Hepatocyte (in vitro differentiated cells): Measurements from ENCODE around the gene TET1. TPM values are rescaled to one million over a fixed set of nuclear protein-coding genes. Genes with fewer than 3 reads are reported as not detected.
"Not testable (repeated sequence)": the region's sequence is repeated elsewhere in the genome, so short reads cannot be mapped to it uniquely, and the experiment has no call there.

ENCODE experiments used
- DNase-seq: peaks from one replicate; pipeline ENCODE4 v3.0.0-alpha.2; 2016; ENCODE audit warnings: low spot score
- H2AFZ ChIP-seq: fragments of 200-600 bp; sonication (generic); 2 replicates; pipeline ENCODE4 v1.6.0; 2016; ENCODE audit warnings: antibody characterized with exemption, mild to moderate bottlenecking
- H3K27ac ChIP-seq: fragments of 200-600 bp; sonication (generic); 2 replicates; pipeline ENCODE4 v1.5.1; 2016; ENCODE audit warnings: mild to moderate bottlenecking
- H3K27me3 ChIP-seq: fragments of 200-600 bp; sonication (generic); 2 replicates; pipeline ENCODE4 v1.6.1; 2016
- H3K36me3 ChIP-seq: fragments of 200-600 bp; sonication (generic); replicated peaks from 2 replicates; pipeline ENCODE4 v1.5.1; 2016; ENCODE audit warnings: low read depth; ENCODE audit not compliant: insufficient read depth
- H3K4me1 ChIP-seq: fragments of 200-600 bp; sonication (generic); 2 replicates; pipeline ENCODE4 v1.5.1; 2016; ENCODE audit warnings: mild to moderate bottlenecking, moderate library complexity; ENCODE audit not compliant: insufficient read depth
- H3K4me2 ChIP-seq: fragments of 200-600 bp; sonication (generic); 2 replicates; pipeline ENCODE4 v1.6.0; 2016
- H3K4me3 ChIP-seq: fragments of 200-600 bp; sonication (generic); 2 replicates; pipeline ENCODE4 v1.5.1; 2016; ENCODE audit warnings: mild to moderate bottlenecking
- H3K79me2 ChIP-seq: fragments of 200-600 bp; sonication (generic); 2 replicates; pipeline ENCODE4 v1.6.0; 2017; ENCODE audit warnings: mild to moderate bottlenecking
- H3K9me2 ChIP-seq: fragments of 200-600 bp; sonication (generic); replicated peaks from 2 replicates; pipeline ENCODE4 v1.6.0; 2017; ENCODE audit warnings: mild to moderate bottlenecking; ENCODE audit not compliant: insufficient read depth
- H3K9me3 ChIP-seq: fragments of 200-600 bp; sonication (generic); 2 replicates; pipeline ENCODE4 v1.5.1; 2016; ENCODE audit warnings: low read depth, mild to moderate bottlenecking
- H4K20me1 ChIP-seq: fragments of 200-600 bp; sonication (generic); 2 replicates; pipeline ENCODE4 v1.6.0; 2016; ENCODE audit warnings: mild to moderate bottlenecking; ENCODE audit not compliant: insufficient read depth, poor library complexity, severe bottlenecking
- CTCF ChIP-seq: fragments of 200-600 bp; sonication (generic); IDR thresholded peaks from 2 replicates; pipeline ENCODE4 v1.5.1; 2016; ENCODE audit warnings: antibody characterized with exemption, mild to moderate bottlenecking; ENCODE audit not compliant: poor library complexity
- EZH2 ChIP-seq: fragments of 200-600 bp; sonication (generic); IDR thresholded peaks from 2 replicates; pipeline ENCODE4 v1.6.1; 2016; ENCODE audit warnings: antibody characterized with exemption, mild to moderate bottlenecking, borderline replicate concordance
- EZH2phosphoT487 ChIP-seq: fragments of 200-600 bp; sonication (generic); IDR thresholded peaks from one replicate; pipeline ENCODE4 v1.6.1; 2018; ENCODE audit warnings: antibody characterized with exemption, mild to moderate bottlenecking, low read depth, moderate library complexity; ENCODE audit not compliant: unreplicated experiment, severe bottlenecking
- WGBS: methylation state at CpG from one replicate; pipeline ENCODE4 v1.1.6; 2016; ENCODE audit warnings: low lambda C conversion rate; ENCODE audit errors: missing lambda C conversion rate; 5-methylcytosine and 5-hydroxymethylcytosine counted together
- polyA plus RNA-seq: library from polyadenylated mRNA; unstranded; fragments of >200 nt; fragmentation: Nextera tagmentation; extraction: Ambion mirVana; gene quantifications from 2 replicates; pipeline ENCODE4 v1.2.1, GENCODE V29; 2016
- total RNA-seq: library from RNA; depleted of rRNA; stranded (reverse); fragments of >200 nt; gene quantifications from 2 replicates; pipeline ENCODE4 v1.2.3, GENCODE V29; 2014

TET1 gene
- total and polyA plus RNA-seq, 2 experiments from 2014 or later, result 2.4 to 13.6 TPM

- H3K9me3 ChIP-seq, result no peaks in the 10 kb centered on the region
- H3K79me2 ChIP-seq, result peaks cover 52% of the 10 kb centered on the region
- H3K27ac ChIP-seq, result no peak overlapping the region
- WGBS, result 62% methylated on average over 5 of the region's 5 CpGs
- no peak overlapping the region for H3K4me3 ChIP-seq
- H3K36me3 ChIP-seq, result no peaks in the 10 kb centered on the region
- no peaks in the 10 kb centered on the region for H3K9me2 ChIP-seq
- no peaks in the 10 kb centered on the region for H3K4me1 ChIP-seq
- H2AFZ ChIP-seq, result no peak overlapping the region
- no peak overlapping the region for H3K4me2 ChIP-seq
- H3K27me3 ChIP-seq, result no peaks in the 10 kb centered on the region
- no peak for DNase-seq
- H4K20me1 ChIP-seq, result no peaks in the 10 kb centered on the region
- TF ChIP-seq CTCF, result no peak
- no peak for TF ChIP-seq EZH2phosphoT487
- no peak for TF ChIP-seq EZH2
Observed at GRCh38 chr10:68572151-68572550, 12.0 kb downstream of the TET1 start.

- DNase-seq, result no peak
- no peak overlapping the region for H3K27ac ChIP-seq
- no peak overlapping the region for H3K4me3 ChIP-seq
- H3K79me2 ChIP-seq, result peaks cover 34% of the 10 kb centered on the region
- WGBS, result 98% methylated on average over 2 of the region's 2 CpGs
- no peaks in the 10 kb centered on the region for H3K27me3 ChIP-seq
- H3K9me2 ChIP-seq, result no peaks in the 10 kb centered on the region
- H3K9me3 ChIP-seq, result no peaks in the 10 kb centered on the region
- no peaks in the 10 kb centered on the region for H3K4me1 ChIP-seq
- TF ChIP-seq EZH2 (no peak), EZH2phosphoT487 (no peak), CTCF (no peak)
- H2AFZ ChIP-seq, result no peak overlapping the region
- H3K4me2 ChIP-seq, result no peak overlapping the region
- H4K20me1 ChIP-seq, result no peaks in the 10 kb centered on the region
- H3K36me3 ChIP-seq, result no peaks in the 10 kb centered on the region
Observed at GRCh38 chr10:68574051-68574450, 13.9 kb downstream of the TET1 start.

- Histone ChIP-seq H3K9me2 (no peaks in the 10 kb centered on the region), H3K9me3 (no peaks in the 10 kb centered on the region), H3K4me2 (no peak overlapping the region), H4K20me1 (no peaks in the 10 kb centered on the region), H3K79me2 (peaks cover 20% of the 10 kb centered on the region), H3K4me1 (no peaks in the 10 kb centered on the region), H2AFZ (no peak overlapping the region), H3K36me3 (no peaks in the 10 kb centered on the region), H3K4me3 (no peak overlapping the region), H3K27me3 (no peaks in the 10 kb centered on the region), H3K27ac (no peak overlapping the region)
- no peak for DNase-seq
- 79% methylated on average over 5 of the region's 5 CpGs for WGBS
- no peak for TF ChIP-seq CTCF
- TF ChIP-seq EZH2phosphoT487, result no peak
- no peak for TF ChIP-seq EZH2
Observed at GRCh38 chr10:68576118-68576517, 16.0 kb downstream of the TET1 start.

GRCh38 chr10:68578974-68579373 is 18.8 kb downstream of the TET1 start:
- Histone ChIP-seq H3K27ac (no peak overlapping the region), H3K4me2 (no peak overlapping the region), H3K4me1 (no peaks in the 10 kb centered on the region), H4K20me1 (no peaks in the 10 kb centered on the region), H3K9me2 (no peaks in the 10 kb centered on the region), H3K9me3 (no peaks in the 10 kb centered on the region), H3K4me3 (no peak overlapping the region), H3K79me2 (peaks cover 2% of the 10 kb centered on the region), H3K27me3 (no peaks in the 10 kb centered on the region), H2AFZ (no peak overlapping the region), H3K36me3 (no peaks in the 10 kb centered on the region)
- no peak for DNase-seq
- TF ChIP-seq CTCF (no peak), EZH2phosphoT487 (no peak), EZH2 (no peak)
- WGBS, result 98% methylated on average over 2 of the region's 2 CpGs

- DNase-seq, H2AFZ ChIP-seq, H3K9me2 ChIP-seq, H3K27ac ChIP-seq, H3K4me3 ChIP-seq, H3K4me2 ChIP-seq, H3K9me3 ChIP-seq, H3K4me1 ChIP-seq, H3K79me2 ChIP-seq, H3K27me3 ChIP-seq, H4K20me1 ChIP-seq, H3K36me3 ChIP-seq: not testable (repeated sequence)
- WGBS, result 99% methylated on average over 6 of the region's 6 CpGs
Observed at GRCh38 chr10:68584187-68584586, 24.1 kb downstream of the TET1 start.
